GM19238 (cell line): ENCODE measurements around the gene COL5A1.

Experiments
- DNase-seq: peaks from one replicate; pipeline ENCODE4 v3.0.0; 2011; ENCODE audit warnings: low spot score; ENCODE audit not compliant: insufficient read length

COL5A1 gene

DNA sequence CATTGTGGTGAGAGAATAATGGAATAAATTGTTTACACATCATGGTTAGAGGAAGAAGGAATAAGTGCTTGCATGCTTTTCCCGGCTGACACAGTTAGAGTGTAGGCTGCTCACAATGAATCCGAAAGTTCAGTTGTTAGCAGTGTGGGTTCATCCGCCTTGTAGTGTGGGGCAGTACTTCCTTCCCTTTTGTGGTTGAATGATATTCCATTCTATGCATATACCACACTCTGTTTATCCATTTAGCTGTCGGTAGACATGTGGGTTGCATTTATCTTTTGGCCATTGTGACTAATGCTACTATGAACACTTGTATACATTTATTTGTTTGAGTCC is 84.0 kb downstream of the COL5A1 start:
- no peak for DNase-seq

DNA sequence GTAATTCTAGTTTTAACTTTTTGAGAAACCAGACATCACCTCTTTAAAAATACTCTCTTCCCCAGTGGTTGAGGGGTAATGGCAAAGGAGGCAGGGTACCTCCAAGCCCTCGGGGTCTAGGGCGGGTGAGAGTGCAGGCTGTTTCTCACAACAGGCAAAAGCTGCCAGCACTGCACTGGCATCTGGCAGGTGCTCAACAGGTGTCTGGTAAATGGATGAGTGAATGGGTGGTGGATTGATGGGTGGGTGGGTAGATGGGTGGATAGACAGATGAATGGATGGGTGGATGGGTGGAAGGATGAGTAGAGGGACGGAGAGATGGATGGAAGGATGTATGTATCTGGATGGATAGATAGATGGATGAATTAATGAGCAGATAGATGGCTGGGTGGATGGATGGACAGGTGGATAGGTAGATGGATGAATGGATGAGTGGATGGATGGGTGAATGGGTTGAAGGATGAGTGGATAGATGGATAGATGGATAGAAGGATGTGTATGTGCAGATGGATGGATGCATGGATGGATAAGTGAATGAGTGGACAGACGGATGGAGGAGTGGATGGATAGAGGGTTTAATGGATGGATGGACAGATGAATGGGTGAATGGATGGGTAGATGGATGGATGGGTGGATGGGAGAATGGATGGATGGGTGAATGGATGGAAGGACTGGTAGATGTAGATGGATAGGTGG is 84.6 kb downstream of the COL5A1 start:
- DNase-seq, result no peak

DNA sequence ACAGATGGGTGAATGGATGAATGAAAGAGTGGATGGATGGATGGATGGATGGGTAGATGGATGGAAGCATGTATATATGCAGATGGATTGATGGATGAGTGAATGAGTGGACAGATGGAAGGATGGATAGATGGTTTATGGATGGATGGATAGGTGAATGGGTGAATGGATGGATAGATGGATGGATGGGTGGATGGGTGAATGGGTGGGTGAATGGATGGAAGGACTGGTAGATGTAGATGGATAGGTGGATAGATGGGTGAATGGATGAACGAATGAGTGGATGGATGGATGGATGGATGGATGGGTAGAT is 85.1 kb downstream of the COL5A1 start:
- DNase-seq, result no peak

DNA sequence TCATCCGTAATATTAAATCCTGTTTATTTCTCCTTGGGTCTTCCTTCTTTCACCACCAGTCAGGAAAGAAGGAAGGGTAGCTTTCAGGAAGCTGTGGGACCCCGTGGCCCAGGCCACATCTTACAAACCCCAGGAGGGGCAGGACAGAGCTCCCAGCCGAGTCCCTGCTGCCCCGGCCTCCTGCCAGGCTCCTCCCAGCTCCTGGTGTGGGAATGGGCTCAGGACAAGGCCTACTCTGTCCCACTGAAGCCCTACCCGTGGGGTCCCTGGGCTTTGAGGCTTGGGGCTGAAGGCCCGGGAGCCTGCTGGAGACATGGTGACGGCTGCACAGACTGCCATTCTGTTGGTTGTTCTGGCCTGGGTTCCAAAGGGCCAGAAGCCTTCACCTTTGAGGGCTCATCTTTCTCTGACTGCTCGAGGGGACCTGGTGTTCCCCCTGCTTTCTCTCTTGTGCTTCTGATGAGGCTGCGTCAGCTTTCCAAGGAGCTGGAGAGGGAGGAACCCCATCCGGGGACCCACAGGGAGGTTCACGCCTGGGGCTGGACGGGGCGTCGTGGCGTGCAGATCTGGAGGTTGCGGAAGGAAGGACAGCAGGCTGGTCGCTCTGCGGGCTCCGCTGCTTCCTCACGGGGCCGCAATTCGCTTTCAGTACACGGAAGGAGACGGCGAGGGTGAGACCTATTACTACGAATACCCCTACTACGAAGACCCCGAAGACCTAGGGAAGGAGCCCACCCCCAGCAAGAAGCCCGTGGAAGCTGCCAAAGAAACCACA is 86.6 kb downstream of the COL5A1 start:
- no peak for DNase-seq

DNA sequence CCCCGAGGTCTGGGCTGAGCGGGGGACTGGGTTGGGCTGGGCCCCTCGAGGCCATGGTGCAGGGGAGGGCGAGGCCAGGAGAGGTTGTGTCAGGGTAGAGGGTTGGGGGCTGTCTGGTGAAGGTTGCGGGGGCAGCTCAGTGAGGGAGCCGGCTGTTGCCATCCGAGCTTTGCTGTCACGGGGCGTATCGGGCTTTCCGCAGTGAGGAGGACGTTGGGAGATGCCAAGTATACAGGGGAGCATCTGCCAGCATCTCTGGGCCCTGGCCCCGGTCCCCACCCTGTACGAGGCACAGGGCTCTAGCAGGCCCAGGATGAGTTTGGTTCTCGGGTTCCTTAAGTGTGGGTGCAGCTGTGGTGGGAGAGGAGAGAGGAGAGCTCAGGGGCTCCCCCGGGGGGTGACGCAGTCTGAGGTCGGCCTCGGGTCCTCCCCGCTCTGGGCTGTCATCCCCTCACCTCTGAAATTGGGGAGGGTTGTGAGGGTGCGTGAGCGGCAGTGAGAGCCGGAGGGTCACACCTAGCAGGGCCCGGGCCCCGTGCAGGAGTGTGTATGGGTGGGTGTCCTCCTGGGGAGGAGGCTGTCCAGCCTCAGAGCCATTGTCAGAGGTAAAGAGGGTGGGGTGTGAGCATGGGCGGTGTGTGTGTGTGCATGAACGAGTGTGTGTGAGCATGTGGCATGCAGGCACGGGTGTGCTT is 87.3 kb downstream of the COL5A1 start:
- DNase-seq, result no peak

DNA sequence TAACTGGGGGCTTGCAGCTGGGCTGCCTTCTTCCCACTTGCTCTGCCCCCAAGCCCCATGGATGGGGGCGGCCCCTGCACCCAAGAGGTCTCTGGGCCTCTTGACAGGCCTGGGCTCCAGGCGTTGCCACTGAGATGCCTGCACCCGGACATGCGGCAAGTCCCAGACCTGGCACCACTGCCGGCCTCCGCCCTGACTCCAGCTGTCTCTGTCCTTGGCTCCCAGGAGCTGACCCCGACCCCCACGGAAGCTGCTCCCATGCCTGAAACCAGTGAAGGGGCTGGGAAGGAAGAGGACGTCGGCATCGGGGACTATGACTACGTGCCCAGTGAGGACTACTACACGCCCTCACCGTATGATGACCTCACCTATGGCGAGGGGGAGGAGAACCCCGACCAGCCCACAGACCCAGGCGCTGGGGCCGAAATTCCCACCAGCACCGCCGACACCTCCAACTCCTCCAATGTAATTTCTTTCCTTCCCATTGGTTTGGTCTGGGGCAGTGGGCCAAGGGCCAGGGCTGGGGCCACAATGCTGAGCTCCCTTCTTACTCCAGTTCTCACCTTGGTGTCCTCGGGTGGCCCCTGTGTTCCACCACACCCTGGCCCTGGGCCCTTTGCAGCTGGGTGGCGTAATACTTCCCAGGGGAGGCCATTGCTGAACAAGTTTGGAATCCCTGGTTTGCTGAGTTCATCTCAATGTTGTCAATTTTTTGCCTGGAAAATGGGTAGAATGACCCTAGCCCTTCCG is 88.6 kb downstream of the COL5A1 start:
- no peak for DNase-seq

DNA sequence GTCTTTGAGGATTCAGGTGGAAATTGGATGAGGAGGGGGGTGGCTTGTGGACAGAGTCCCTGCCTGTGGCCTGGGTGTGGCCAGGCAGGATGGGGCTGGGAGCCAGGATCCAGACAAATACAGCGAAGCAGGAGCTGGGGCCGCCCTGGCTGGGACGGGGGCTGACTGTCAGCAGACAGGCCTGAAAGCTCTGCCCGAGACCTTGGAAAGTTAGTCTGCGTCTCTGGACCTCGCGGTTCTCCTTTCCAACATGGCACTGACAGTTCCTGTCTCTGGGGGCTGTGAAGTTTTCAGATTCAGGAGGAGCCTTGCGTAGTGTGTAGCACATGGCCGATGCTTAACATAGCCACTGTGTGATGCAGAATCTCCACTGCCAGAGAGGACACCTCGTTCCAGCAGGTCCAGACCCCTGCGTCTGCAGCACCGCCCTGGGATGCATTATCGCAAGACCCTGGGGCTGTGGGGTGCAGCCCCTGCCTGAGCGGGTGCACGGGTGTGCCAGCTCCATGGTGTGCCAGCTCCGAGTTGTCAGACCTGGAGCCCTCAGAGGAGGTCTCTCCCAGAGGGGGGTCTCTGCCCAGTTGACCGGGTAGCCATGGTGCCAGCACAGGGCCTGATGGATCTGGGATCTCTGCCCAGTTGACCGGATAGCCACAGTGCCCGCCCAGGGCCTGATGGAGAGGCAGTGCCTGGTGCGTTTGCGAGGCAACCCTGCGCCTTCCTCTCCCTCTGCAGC is 89.3 kb downstream of the COL5A1 start:
- DNase-seq, result no peak

DNA sequence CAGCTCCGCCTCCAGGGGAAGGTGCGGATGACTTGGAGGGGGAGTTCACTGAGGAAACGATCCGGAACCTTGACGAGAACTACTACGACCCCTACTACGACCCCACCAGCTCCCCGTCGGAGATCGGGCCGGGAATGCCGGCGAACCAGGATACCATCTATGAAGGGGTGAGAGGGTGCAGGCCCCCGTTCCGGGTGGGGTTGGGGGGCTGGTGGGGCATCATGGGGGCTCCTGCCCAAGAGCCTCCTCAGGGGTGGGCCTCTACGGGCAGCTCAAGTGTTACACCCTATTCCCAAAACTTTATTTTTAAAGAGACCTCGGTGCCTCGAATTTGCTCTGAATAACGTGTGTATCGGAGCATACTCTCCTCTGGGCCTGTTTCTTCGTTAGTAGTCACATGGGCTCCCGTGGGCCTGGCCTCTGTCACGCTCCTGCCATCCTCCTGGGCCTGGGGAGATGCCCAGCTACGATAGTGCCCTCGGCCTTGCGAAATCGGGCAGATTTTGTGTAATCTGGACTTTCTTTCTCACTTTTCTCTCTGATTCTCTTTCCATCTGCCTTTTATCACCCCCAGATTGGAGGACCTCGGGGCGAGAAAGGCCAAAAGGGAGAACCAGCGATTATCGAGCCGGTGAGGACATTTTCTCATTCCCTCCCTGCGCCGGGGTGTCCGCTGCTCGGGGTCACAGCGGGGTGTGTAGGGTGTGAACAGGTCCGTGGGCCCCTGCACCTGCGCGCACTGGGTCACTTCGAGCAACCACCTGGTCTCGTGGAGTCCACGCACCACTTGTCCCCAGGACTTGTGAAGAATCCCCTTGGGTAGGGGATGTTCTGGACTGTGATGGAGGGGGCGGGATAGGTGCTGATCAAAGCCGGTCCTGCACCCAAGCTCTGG is 90.1 kb downstream of the COL5A1 start:
- no peak for DNase-seq

DNA sequence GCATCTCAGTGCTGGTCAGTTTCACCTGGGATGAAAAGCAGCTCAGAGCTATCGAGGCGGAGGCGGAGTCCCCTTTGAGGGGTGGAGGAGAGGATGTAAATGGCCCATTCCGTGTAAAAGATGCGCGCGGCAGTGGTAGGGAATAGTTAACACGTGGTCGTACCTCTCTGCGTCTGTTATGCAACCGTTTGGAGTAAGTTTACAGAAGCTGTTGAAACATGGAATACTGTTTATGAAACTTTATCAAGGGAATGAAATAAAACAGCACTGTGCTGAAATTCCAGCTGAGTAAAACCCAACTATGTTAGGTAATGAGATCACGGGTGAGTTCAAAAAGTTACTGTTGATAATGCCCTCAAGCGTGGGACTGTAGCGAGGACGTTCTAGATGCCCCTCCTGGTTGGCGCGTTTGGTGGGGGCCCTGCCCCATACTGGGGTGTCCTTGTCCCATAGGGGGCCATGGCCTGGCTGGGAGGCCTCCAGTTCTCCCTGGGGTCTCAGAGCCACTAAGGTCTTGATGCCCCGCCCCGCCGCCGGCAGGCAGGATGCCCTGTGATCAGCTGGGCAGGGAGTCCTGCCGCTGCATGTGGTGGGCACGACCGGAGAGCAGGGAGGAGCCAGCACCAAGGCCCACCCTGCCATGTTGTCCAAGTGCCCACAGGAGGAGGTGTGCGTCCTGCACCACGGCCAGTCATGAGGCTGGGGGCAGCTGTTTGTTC is 90.9 kb downstream of the COL5A1 start:
- no peak for DNase-seq

DNA sequence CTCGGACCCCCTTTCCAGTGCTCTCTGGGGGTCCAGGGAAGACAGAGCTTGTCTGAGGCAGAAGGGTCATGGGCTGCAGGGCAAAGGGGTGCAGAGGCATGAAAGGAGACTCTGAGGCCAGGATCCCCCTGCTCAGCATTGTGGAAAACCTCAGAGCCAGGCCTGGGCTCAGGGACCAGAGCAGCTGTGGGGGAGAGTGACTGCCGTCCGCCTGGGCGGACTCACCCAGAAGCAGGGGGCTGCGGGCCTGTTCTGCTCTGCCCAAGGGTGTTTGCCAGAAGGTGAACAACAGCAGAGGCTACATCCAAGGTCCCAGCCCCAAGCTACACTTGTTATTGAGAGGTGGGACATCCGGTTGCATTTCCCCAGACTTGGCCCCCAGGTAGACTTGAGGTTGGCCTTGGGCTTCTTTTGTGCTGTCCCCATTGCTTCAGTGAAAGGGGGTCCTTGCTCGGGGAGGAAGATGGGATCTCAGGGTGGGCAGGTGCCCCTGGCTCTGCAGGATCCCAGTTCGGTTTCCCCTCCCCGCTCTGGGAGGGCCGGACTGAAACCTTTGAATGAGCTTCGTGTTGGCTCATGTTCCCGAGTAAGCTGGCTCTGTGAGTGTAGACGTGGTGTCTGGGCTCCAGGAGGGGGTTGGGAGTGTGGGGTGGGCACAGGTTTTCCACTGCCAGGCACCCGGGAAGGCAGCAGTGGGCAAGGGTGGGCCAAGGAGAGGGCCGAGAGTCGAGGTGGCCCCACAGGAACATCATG is 92.1 kb downstream of the COL5A1 start:
- DNase-seq, result no peak

DNA sequence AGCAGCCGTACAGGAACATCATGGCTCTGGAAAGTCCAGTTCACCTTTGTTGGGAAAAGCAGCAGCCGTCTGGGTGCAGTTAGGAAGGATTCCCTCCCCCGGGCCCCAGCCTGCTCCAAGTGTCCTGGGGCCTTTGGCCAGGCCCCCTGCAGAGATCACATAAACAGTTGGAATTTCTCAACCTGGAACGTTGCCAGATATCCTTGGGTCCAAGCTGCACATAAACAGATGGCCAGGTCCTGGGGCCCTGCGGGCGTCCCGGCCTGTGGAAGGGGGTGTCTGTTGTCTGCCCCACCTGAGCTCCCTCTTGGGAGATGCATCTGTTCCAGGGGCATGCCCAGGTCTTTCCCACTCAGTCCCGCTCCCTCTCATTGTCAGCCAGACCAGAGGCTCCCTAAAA is 92.7 kb downstream of the COL5A1 start:
- no peak for DNase-seq

DNA sequence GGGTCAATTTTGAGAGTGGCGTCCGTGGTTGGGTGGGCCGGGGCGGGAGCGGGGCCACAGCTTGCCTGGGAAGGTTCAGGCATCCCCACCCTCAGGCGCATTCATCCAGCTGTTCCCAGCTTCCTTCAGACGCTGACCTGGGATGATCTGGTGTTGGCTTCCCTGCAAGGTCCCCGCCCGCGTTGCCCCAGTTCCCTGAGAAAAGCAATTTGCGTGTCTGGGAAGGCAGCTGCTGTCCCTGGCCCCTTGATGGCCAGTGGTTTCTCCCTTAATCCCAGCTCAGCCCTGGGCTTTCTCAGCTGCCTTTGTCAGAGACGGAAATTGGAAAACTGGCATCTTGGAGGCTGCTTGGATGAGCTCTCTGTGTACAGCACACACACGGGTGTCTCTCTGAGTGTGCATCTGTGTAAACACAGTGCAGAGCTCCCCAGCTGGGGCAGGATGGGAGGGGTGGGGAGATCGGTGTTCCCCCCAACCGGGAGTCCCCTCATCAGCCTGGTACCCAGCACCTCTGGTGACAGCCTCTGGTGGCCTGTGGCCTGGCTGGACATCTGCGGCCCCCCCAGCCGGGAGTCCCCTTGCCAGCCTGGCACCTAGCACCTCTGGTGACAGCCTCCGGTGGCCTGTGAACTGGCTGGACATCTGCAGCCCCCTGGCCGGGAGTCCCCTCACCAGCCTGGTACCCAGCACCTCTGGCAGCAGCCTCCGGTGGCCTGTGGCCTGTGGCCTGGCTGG is 94.0 kb downstream of the COL5A1 start:
- no peak for DNase-seq

DNA sequence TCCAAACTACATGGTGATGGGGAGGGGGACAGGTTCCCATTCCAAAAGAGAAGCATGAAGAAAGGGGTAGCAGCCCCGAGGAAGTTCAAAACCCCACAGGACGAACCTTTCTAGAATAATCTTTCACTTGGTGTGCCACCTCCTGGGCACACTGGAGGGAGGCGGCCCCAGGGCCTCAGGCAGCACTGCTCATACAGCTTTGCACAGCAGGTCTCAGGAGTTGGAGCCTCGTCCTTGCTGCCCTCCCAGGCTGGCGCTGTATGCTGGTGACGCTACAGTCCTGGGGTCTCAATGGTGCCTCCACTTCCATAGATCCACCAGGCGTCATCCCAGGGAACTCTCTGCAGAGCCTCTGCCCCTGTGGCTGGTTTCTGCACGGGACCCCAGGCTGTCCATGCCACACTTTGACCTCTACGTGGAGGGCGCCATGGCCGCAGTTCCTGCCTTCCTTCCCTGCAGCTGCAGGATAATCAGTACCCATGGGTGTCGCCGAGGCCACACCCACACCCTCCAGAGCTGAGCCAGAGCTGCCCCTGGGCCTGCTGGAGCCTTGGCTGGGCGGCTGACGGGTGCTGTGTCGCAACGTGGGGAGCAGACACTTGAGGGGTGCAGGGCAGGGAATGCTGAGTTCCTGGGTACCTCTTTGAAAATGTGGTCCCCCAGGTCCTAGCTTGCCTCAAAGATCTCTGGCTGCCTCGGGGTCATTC is 95.3 kb downstream of the COL5A1 start:
- no peak for DNase-seq

DNA sequence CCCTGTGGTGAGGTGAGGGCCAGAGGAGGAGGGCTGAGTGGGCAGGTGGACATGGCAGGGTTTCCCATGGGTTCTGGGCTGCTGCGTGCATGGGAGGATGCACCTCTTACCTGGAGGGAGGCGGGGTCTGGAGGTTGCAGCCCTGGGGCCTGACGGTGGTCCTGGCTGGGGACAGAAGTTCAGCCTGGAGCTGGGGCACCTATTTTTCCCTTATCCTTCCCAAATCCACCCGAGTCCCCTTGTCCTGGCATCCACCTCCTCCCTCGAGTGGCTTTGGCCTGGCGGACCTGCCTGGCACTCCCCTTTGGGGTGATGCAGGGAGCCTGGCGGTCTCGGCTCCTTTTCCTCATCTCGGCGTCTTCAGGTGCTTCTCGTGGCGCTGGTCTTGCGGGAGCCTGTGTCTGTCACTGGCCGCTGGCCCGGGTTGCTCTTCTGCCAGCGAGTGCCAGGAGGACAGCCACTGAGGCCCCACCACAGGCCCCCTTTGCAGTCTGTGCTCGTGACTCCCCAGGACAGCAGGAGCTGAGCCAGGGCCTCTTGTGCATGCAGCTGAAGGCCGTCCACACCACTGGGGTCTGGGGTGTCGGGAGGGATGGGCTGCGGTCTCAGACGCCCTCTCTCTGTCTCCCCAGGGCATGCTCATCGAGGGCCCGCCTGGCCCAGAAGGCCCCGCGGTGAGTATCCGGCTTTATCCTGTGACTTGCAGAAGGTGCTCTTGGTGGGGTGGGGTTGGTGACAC is 96.4 kb downstream of the COL5A1 start:
- no peak for DNase-seq

DNA sequence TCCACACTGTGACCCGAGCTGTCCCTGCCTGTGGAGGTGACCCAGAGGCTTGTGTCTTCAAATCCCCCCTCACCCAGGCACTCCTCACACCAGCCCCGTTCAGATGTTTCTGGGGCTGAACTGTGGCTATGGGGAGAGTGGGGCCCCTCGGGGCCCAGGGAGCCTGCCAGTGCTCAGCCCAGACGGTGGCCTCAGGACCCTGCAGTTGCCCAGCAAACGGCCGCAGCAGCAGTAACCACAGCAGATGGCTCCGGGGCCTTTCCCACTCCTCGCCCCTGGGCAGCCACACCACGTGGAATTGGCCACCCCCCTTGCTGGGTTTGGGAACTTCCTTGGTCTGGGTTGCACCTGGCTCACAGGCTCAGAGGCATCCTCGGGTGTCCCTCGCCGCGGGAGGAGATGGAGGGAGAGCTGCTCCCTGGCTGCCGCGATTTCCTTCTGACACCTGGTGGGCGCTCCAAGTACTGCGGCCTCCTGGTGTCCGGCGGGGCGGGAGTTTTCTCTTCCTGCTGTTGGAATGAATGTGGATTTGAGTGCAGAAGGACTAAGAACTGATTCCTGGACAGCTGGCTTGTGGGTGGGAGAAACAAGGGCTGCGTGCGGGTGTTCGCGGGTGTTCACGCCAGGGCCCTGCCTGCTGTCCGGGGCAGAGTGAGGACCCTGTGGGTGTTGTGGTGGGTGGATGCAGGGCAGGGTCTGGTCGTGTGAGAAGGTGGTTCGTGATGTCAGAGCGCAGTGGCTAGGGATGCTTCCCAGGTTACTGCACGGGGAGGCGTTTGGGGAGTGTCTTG is 97.5 kb downstream of the COL5A1 start:
- DNase-seq, result peak; percentile 46

DNA sequence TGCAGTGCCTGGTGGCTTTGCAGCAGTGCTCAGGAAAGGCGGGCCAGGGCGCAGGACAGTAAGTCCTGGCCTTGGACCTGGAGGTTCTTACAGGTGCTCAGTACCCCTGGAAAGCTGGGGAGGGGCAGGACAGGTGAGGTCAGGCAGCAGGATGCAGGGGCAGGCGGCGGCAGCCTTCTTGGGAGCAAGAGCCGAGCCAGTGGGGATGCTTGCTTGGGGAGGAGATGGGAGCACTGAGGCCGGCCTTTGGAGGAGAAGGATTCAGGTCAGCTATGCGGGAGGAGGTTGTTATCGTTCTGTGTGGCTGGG is 98.0 kb downstream of the COL5A1 start:
- DNase-seq, result no peak
